ENCODE results near the gene STPG4.

STPG4 gene

DNA sequence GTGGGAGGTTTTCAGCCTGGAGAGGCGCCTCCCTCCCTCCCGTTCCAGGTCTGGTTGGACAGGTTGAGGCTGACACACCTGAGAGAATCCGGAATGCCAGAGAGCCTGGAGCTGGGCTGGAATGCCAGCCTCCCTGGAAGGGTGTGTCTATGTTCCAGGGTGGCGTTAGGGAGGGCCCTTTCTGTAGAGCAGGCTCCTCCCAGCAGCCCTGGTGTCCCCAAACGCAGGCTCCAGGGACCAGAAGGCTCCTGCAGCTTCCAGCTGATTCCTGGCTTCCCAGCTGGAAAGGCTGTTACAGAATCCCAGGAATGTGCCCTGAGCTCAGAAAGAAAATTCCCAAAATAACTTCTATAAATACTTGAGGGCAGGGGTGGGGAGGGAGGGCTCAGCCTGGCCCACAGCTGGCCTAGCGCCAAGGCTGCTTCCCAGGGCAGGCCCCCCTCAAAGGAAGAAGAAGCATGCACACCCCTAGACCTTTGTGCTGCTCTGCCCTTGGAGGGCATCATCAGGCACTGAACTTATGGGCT, 85.4 kb downstream of the STPG4 start:
- DNase-seq = no peak

DNA sequence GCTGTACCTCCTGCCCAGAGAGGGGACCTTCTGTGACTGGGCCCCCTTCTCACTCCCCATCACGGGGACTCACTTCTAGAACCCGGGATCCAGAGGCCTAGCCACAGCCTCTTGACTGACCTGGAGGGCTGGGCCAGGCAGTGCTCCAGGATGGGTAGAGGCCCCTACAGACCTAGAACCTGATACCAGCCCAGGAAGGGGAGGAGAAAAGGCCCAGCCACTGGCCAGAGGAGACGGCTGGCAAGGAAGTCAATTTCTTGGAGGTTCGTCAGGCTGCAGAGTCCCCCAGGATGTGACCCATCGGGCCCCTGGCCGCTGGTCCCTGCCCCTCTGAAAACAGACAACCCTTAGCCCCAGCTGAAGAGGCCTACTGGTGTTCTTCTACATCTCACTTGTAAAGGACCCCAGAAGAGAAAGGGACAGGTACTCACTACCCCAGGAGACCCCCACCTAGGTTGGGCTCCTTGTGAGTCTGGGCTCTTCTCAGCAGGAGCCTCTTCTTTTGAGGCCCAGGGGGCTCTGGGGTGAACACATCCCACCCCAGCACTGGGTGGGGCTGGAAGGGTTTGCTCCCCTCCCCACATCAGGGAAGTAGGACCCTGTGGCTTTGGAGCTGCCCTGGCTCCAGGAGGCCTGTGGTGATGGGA, 86.0 kb downstream of the STPG4 start:
- DNase-seq = no peak

DNA sequence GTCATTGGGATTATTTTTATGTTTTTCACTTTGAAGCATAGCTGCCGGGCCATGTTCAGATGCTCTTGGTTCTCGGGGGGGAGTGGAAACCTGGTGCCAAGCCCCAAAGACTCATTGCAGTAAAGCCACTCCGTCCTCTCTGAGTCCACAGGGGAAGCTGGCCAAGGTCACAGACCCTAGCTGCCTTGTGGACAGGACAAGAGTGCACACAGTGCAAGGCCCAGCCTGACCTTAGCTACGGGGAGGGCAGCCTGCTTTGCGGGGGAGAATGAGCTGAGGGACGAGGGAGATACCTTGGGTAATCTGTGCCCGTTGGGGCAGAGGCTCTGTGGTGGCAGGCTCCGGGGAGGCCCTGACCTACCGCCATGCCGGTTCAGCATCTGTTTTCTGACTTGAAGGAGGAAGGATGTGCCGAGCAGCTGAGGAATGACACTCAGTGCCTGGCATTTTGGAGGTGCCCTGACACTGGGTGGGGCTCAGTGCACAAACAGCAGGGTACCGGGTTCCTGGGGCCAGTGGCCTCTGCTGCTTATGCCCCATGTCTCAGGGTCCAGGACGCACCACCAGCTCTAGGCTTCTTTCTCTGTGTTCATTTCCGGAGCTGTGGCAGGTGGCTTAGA, 87.2 kb downstream of the STPG4 start:
- no peak for DNase-seq

DNA sequence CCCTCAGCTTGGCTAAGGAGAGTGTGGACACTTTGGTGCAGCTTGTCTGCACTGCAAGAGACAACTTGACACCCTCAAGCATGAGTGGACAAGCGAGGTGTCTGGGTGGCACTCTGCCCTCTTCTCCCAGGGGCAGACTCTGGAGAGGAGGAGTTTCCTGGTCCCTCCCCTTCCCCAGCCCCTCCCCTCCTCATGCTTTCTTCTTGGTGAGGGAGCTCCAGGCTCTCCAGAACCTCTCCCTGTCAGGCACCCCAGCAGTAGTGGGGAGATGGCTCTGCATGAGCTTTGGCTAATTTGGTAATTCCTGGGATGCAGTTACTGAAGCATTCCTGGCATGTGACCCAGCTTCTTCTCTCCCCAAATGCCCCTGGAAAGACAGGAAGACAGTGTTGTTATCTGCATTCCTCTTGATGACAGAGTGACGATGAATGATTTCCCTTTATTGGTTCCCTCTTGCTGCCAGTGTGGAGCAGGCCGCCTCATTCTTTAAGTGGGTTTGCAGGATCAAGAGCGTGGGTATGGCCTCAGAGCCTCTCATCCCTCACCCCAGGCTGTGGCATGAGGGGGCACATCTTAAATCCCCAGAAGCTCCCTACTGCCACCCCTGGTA, 89.2 kb downstream of the STPG4 start:
- no peak for DNase-seq

DNA sequence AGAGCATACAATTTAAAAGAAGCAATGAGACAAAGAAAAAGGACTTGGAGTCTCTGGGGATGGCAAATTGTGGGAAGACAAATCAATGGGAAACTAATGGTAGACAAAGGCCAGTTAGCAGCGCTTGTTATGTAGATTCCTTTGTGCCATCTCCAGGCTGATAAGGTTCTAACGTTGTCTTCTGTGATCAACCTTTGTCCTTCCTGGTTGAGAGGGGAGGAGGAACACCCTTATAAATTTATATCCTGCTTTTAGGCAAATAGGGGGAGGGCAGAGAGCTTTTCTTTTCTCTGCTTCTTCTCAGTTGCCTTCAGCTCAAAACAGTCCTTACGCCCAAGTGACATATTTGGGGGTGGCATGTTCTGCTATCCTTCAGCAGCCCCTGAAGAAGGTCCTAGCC, 89.8 kb downstream of the STPG4 start:
- no peak for DNase-seq

DNA sequence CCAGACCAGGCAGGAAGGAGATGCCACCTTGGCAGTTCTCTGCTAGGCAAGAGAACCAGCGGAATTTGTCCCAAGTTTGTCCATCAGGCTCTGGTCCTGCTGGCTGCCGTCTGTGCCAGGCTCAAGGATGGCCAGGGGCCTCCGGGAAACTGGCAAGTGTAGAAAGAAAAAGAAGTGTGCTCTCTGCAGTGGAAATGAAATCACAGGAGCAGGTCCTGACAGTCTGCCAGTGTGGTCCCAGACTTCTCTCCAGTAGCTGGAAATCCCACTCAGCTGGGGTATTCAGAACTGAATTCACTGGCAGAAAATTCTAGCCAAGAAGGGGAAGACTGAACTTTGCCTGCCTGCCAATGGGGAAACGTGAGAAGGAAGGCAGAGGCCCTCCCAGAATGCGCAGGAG, 91.0 kb downstream of the STPG4 start:
- DNase-seq = no peak

DNA sequence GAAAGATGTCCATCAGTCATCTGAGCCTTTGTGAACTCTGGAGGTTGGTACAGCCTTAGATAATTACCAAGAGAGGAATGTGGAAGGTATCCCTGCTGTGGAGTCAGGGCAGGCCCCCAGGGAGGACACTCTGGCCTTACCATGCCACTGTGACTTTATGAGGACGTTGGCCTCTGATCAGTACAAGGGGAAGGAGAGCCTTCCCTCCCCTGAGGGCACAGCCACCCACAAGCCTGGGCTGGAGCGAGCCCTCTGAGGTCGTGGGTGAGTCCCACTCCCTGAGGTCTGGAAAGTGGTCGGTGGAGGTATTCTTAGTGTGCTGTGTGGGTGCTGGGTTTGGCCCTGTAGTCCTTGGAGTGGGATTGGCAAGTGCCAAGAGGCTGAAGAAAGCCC, 91.6 kb downstream of the STPG4 start:
- DNase-seq = no peak

DNA sequence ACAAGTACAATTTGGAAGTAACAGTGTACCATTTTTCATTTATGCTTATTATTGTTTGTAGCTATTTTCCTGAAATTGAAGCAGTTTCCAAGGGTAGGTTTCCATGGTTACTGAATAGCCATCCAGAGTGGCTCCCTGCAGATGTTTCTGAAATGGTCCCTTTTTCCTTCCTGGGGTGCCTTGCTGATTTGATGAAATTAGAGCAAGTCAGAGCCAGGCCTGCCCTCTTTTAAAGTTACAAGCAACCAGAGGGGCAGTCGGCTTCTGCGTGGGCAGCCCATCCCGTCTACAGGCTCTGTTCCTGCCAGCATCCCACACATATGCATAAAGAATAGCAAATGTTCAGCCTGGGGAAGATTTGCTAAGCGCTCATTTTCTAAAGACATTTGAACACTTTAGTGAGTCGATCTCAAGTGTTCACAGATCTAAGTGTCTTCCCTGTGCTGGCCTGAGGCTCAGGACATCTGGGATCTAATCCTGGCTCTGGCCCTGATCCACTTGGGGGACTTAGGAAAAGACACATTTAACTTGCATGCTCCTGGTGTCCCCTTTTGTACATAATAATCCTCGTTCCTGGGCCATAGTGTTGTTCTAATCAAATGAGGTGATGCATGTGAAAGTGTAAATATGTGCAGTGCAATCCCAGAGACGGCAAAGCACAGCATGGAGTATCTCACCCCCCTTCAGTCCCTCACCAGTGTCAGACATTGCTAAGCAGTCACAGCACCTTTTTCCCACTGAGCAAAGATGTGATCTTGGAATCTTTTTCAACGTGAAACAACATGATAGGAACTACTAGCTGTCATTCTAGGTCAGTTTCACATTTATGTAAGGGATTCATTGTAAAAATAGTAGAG, 92.2 kb downstream of the STPG4 start:
- DNase-seq = no peak

DNA sequence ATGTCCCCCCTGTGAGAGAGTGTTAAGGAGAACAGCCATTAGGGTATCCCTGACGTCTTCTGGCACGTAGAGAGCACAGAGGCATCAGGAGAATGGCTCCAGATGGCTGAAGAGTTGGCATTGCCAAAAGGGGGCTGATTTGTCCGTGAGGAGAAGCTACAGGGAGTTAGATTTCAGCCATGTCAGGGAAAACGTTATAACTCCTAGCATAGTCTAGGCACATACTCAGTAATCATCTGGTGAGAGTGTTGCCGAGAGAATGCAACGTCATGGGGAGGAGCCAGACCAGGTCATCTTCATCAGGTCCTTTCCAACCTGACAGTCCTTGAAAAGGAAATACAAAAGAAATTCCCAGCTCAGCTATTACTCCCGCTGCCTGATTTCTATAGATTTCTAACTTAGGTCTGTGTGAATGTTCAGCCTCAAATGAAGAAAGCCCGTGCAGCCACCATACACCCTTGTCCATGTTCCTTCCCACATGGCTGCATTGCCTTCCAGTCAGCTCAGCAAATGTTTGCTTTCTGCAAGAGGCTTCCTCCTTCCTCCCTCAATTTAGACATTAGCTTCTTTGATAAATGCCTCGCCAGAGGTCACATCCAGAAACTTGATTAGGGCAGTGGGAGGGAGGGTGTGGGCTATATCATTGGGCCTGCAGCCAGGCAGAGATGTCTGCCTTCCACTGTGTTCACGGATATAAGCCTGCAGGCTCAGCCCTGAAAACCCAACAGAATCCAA, 93.0 kb downstream of the STPG4 start:
- DNase-seq = no peak

DNA sequence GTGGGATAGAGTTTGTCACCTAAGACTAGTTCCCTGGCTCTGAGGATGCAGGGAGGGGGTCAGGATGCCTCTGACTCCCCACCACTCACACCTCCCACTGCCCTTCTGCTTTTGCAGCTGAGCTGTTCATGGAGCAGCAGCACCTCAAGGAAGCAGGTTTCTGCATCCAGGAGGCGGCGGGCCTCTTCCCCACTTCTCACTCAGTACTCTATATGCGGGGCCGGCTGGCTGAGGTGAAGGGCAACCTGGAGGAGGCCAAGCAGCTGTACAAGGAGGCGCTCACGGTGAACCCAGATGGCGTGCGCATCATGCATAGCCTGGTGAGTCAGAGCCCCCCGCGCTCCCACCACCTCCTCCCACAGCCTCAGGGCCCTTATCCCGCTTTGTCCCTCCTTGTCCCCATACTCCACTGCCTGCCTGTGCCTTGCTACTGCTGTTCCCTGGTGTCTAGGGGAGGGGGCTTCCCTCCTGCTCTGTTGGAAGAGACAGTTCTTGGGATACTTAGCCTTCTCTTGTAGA, 94.4 kb downstream of the STPG4 start:
- DNase-seq = no peak

DNA sequence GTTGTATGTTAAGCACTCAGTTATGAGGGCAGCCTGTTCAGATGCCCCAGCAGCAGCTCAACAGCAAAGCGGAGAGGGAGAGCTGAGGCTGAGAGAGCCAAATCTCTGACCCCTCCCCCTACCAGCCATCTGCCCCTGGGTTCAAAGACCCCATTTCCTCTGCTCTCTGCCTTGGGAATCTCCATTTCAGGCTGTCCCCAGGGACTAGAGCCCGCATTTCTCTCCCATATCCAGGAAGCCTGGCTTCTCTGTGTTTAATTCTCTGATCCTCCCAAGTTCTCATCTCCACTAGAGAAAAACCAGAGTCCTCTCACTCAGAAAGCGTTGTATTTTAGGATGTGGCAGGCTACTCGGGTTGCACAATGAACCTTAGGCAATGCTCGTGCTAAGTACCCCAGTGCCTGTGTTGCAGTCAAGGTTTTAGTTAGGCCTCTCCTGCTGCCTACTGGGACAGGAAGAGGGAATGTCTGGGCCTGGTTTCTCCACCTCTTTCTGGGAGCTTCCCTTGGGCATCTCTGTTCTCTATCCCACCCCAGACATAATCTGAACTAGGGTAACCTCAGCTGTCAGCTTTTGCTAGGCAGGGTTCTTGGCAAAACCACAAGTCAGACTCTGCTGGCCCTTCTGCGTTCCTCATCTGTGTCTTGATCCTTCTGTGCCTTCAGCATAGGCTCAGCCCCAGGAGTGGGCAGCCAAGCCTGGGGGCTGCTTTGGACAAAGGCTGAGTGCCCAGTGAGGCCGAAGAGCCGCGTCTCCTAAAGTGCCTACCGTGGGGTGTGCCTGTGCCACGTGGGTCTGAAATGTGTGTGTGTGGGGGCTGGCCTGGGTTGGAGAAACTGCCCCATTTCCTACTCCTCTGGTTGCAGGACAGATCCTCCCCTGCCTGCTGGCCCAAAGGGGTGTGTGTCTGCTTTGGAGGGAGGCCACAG, 96.8 kb downstream of the STPG4 start:
- no peak for DNase-seq

DNA sequence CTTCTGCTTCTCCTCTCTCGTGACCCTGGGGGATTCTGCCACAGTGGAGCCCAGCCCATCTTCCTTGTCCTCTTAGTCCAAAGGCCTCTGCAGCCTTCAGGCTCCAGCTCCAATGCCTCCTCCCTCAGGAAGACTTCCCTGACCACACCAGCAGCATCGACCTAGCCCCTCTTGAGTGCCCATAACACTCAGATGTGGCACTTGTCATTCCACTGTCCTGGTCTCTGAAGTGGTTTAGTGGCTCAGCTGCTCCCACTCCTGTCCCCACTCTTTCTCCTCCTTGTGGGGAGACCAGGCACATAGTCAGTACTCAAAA, 97.5 kb downstream of the STPG4 start:
- DNase-seq = no peak

DNA sequence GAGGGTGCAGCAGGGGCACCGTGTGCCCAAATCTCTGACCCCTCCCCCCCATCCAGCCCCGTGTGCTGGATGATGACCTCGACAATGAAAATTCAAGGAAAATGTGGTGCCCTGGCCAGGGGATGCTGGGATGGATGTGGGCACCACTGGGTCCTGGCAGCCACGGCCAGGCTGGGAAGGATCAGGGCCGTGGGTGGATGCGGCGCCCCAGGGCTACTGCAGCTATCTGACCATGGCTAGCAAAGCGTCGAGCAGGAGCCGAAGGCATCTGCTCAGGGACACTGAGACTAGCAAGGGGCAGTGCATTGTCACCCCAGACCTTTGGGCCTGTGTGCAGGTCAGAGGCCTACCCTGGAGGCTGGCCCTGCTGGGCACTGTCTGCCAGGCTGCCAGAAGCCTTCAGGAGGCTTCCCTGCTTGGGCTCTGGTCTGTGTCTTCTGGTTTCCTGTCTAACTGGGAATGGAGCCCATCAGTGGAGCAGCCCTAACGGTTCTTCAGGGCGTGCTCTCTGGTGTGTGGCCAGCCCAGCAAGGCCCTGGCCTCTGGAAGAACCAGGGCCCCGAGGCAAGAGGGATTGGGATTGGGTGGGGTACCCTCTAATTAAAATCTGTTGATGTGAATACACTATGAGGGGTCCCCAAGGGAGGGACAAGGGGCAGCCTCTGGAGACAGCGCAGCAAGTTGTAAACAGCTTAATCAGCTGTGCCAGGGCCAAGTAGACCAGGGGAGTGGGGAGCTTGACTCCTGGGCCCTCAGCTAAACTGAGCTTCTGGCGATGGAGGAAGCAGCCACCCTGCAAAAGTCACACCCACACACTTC, 98.0 kb downstream of the STPG4 start:
- DNase-seq = no peak

DNA sequence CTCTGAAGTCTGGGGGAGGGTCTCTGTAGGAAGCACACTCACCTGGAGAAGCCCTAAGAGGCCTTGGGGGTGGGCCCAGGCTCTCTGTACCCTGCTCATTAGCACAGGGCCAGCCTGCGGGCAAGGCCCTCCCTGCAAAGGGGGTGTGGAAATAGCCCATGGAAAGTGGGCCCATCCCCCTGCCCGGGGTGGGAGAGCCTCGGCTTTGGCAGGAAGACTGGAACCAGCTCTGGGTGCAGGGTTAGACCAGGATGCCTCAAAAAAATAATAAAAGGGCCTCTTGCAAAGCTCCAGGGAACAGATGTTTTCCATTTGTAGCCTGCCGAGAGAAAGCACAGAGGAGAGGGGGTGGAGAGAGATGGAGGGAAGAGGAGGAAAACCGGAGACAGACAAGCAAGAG, 98.7 kb downstream of the STPG4 start:
- DNase-seq = no peak

DNA sequence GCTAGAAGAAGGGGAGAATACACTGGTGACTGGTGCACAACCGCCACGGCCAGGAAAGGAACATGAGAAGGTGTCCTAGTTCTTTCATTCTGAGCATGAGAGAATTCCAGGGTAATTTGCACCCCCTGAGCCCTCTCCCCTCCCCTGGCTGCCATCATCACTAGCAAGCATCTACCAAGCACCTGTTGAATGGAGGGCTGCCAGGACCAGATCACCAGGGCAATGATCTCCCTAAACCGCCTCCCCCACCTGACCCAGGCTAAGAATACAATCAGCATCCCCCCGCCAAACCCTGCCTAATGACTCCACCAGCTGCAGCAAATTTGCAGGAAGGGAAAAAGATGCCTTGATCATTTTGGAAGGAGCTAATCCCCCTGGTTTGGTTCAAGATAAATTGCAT, 100.2 kb downstream of the STPG4 start:
- no peak for DNase-seq

DNA sequence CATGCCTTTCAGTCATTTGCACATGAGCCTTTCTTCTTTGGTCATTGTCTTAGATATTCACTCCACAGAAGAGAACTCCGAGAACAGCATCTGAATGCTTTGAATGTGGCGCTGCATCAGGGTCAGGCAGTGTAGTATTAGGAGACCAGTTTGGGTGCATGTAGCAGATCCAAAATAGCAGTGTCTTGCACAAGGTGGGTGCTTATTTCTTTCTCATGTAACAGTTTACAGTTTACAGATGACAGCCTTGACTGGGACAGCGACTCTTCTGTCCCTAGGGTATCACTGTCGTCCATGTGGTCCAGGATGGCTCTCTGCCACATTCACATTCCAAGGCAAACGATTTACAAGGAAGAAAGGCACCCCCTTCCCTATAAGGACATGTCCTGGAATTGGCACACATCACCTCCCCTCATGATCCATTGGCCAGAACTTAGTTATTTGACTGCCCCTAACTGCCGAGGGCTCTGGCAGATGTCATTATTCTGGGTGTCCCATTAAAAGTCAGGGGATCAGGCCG, 101.0 kb downstream of the STPG4 start:
- DNase-seq = no peak

DNA sequence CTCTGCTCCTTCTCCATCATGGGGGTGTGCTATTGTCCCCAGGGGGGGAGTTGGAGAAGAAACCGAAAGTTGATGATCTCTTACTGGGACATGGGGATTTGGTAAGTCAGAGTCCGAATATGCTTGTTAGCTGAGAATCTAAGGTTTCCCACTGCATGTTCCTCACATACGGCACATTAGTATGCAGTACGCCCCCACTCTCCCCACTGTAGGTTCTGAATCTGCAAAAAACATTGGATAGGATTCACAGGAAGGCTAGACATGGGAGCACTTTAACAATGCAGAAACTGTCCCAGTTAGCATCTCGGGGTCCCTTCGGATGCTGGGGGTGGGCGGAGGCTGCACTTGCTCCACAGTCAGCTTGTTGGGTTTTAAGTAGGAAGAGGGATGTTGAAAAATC, 102.3 kb downstream of the STPG4 start:
- DNase-seq = no peak

DNA sequence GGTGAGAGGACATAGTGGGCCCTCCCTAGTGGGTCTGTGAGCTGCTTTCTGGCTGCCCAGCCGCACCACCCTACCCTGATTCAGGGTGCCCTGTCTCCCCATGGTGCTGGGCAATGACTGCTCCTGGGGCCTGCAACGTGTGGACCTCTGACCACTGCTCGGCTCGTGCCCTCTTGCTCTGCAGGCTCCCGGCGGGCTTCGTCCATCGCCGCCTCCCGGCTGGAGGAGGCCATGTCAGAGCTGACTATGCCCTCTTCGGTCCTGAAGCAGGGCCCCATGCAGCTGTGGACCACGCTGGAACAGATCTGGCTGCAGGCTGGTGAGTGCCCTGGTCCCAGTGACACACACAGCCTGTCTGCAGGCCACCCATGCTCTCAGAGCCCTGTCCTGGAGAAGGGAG, 103.5 kb downstream of the STPG4 start:
- no peak for DNase-seq

DNA sequence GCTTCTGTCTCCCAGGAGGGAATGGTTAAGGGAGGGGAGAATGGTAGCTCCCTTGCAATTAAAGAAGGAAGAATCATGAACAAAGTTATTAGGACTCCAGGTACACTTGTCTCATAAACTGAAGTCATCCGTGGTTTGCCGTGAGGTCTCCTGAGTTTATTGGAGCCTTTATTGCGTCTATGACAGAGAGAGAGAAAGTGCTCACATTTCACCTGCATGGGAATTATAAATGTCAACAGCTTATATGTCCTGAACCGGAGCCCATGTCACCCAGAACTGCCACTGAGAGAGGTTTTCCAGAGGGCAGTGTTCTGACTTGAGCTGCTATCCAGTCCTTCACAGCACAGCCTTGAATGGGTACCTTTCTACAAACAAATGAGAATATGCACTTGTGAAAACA, 104.3 kb downstream of the STPG4 start:
- no peak for DNase-seq

DNA sequence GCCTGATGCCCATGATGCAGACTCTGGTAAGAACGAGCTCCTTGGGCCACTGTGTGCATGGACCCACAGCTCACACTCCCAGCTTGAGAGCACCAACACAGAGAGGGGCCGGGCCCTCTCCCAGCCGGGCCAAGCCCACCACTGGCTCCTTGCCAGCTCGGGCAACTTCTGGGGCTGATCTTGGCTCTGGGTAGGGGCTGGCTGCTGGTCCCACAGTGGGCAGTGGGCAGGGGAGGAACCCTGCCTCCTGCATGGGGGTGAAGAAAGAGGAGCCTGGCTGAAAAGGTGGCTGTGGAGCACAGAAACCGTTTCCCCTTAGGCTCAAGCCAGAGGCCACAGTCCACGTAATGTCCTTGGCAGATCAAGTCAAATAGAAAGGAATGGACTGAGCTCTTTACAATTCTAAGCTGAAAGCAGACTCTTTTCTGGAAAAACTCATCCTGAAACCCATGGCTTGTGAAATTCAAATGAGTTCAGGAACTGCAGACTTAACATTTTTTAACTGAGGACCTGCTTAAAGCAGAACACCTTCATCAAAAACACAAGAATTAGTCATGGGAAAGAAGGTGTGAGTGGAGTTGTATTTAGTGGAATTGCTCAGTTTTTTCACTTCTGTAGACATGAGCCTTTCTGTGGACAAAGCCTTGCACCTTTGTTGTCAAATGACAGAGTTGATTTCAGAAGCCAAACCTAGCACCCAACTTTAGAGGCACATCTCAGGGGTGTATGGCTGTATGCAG, 104.9 kb downstream of the STPG4 start:
- DNase-seq = no peak

Data from activated CD4-positive, alpha-beta T cell treated with anti-CD3 and anti-CD28 coated beads, Interleukin-2, amount 50 U/mL, for 48 hours (primary cell).